Cardiac fibroblast (primary cell): Measurements from ENCODE around the gene ANKRD52.

ENCODE experiments used
- DNase-seq, 2 donors: peaks; one replicate each; pipeline versions ENCODE4 v3.0.0 to v3.0.0-alpha.2; 2010; ENCODE audit warnings: low read depth in 2 of 2
- H3K4me3 ChIP-seq, 2 donors: replicated peaks in 1 of 2; 1 replicate in 1 of 2; 2 replicates in 1 of 2; pipeline ENCODE4 v1.5.1; 2011; ENCODE audit warnings: low read depth in 2 of 2, low read length in 2 of 2, mild to moderate bottlenecking in 2 of 2, moderate library complexity in 1 of 2
- TF ChIP-seq, protein P1 (sequence below): IDR thresholded peaks from one replicate; pipeline ENCODE4 v1.5.1; 2011; ENCODE audit warnings: low read depth, mild to moderate bottlenecking, low read length, inconsistent platforms

The ANKRD52 gene

DNA sequence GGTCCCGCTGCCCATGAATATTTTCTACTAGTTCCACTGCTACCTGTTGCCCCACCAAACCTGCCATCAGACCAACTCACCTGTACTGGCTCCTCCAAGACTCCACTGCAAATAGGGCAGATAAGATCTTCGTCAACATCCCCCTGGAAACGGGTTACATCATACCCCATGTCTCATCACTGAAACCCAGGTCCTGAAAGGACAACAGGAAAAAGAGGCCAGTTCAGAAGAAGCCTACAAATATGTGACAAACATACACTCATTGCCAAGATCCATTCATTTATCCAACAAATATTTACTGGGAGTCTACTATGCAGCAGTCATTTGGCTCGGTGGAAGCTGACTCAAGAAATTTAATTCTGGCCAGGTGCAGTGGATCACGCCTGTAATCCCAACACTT, 44.3 kb downstream of the ANKRD52 start:
- TF ChIP-seq, protein P1, sequence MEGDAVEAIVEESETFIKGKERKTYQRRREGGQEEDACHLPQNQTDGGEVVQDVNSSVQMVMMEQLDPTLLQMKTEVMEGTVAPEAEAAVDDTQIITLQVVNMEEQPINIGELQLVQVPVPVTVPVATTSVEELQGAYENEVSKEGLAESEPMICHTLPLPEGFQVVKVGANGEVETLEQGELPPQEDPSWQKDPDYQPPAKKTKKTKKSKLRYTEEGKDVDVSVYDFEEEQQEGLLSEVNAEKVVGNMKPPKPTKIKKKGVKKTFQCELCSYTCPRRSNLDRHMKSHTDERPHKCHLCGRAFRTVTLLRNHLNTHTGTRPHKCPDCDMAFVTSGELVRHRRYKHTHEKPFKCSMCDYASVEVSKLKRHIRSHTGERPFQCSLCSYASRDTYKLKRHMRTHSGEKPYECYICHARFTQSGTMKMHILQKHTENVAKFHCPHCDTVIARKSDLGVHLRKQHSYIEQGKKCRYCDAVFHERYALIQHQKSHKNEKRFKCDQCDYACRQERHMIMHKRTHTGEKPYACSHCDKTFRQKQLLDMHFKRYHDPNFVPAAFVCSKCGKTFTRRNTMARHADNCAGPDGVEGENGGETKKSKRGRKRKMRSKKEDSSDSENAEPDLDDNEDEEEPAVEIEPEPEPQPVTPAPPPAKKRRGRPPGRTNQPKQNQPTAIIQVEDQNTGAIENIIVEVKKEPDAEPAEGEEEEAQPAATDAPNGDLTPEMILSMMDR, result no peak
- no peak for DNase-seq
- H3K4me3 ChIP-seq, result no peak overlapping the region

DNA sequence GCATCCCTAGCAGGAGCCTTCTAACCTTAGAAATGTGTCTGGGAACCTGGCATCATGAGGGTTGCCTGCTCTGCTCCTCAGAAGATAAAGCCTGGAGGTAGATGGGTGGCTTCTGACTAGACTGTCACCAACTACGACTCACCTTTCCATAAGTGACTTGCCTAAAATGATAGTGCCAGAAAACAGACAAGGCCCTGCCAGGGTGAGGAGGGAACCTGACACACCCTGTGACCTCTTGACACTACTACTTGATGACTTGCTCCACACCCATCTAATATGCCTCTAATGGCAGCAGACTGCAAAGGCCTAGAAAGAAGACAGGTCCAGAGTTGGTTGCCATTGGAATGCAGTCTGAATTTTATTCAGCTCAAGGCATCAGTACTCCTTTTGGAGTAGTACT, 45.8 kb downstream of the ANKRD52 start:
- TF ChIP-seq, protein P1, result no peak
- no peak for DNase-seq
- H3K4me3 ChIP-seq, result no peak overlapping the region

DNA sequence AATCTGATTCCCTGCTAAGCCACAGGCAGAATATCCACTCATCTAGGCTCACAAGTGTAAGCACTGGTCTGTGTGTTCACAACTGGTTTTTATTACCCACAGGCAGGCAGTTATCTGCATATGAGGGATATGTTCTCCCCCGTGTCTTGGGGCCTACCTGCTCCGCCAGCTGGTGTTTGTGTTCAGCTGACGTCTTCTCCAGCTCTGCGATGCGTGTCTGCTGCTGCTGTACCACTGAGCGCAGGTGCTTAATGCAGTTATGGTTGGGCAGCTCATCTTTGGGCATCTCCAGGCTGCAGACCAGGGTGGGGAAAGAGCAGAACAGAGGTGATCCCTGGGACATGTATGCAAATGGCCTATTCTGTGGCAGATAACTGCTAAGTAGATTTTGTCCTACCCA, 50.2 kb downstream of the ANKRD52 start:
- no peak overlapping the region for H3K4me3 ChIP-seq
- no peak for DNase-seq
- TF ChIP-seq, protein P1, result no peak

DNA sequence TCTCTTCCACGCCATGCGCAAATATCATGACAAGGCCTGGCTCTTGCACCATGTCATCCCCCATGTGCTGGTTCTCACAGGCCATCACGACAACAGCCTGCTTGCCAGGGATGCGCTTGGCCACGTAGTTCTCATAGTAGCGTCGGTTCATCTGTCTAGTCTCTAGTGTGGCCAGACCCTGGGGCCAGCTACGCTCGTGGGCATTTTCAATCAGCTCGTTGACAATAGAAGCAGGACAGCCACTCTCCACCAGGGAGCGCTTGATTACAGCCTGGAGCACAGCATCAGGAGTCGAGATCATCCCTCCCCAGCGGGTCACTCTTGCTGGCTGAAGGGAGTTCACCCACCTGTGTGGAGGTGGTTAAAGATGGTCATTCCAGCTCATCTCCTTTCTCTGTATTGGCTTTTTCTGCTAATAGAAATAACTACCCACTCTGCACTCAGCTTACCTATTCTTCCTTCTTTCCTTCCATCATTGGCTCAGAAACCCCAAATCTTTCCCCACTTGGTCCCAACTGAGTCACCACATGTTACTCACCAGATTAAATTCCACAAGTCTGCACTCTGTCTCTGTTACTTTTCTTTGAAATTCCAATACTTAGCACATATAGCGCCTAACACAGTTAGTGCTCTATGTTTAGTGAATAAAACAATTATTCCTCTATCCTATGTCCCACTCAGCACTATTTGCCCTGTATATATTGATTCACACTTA, 51.6 kb downstream of the ANKRD52 start:
- peak; percentile 65 to 76 for DNase-seq
- TF ChIP-seq, protein P1, result peak; percentile 74

DNA sequence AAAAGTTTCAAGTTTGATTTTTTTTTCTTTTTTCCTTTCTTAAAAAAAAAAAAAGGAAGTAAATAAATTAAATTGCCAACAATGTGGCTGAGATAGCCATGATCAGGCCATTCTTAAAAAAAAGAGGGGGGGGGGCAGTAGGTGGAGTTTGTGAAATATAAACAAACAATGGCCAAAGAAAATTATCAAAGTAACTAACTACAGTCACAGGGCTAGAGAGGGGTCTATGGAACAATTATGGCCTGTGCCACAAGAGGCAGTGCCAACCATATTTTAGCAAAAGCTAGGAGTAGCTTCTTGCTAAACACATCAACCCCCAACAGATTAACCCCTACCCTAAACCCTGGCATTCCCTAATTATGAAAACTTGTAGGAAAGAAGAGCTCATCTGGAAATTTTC, 52.7 kb downstream of the ANKRD52 start:
- no peak overlapping the region for H3K4me3 ChIP-seq
- no peak for DNase-seq
- TF ChIP-seq, protein P1, result no peak

More for the DNA sequence above, 51.6 kb downstream of the ANKRD52 start:
- H3K4me3 ChIP-seq, result no peak overlapping the region

DNA sequence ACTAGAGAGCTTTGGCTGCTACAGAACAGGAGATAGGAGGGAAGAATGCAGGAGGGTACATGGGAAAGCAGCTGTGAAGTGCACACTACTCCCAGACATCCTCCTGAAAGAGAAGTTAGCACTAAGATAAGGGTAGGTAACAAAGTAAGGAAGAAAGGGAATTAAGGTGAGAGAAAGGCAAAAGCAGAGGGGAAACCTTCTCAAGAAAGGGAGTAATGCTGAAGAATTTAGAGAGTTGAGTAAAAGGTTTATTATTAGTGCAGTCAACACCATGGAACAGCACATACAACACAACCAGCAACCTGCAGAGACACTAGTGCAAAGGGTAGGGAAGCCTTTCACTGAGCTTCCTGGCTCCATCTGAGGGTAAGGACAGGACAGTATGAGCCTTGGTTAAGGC, 53.9 kb downstream of the ANKRD52 start:
- TF ChIP-seq, protein P1, result no peak
- H3K4me3 ChIP-seq, result no peak overlapping the region
- no peak for DNase-seq

DNA sequence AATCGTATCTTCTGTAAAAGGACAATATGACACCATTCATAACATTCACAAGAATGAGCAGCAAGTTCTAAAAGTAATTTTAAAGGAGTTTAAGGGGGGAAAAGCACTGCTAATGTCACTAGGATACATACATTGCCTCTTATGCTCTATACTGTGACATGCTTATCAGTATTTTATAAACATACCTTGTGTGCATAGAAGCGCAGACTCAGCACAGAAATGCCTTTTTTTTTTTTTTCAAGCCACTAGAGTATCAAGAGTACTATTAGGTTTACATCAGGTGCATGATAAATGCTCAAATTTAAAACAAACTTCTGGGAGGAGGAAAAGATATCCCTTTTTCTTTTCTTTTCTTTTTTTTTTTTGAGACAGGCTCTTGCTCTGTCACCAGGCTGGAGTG, 55.3 kb downstream of the ANKRD52 start:
- TF ChIP-seq, protein P1, result no peak
- H3K4me3 ChIP-seq, result no peak overlapping the region
- DNase-seq, result no peak
